ENCODE measurements around the gene DCUN1D1. TPM values are rescaled to one million over a fixed set of nuclear protein-coding genes. Genes with fewer than 3 reads are reported as not detected.
"Not testable (repeated sequence)": the region's sequence is repeated elsewhere in the genome, so short reads cannot be mapped to it uniquely, and the experiment has no call there.

DCUN1D1 gene
- total and polyA plus RNA-seq, 8 donors: 2.8 to 25.0 (median 16.3) TPM

DNA sequence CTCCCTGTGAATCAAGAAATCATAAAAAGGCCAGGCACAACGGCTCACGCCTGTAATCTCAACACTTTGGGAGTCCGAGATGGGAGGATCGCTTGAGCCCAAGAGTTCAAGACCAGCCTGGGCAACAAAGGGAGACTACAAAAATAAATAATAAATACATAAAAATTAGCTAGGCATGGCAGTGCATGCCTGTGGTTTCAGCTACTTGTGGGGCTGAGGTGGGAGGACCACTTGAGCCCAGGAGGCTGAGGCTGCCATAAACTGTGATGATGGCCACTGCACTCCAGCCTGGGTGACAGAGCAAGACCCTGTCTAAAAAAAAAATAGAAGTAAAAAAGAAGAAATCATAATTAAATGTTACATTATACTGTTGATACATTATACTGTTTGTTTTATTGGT lies 28.0 kb upstream of the DCUN1D1 start:
- 95 to 99% methylated on average over 4 of the region's 4 CpGs for WGBS, 2 donors
- Histone ChIP-seq H3K27me3 (no peaks in the 10 kb centered on the region), H3K9me3 (no peaks in the 10 kb centered on the region), H3K27ac (no peak overlapping the region), H3K4me3 (no peak overlapping the region), H3K36me3 (peaks cover 0 to 5% (median 0%) of the 10 kb centered on the region in 3 donors), H3K4me1 (no peaks in the 10 kb centered on the region)
- no peak for DNase-seq
- ATAC-seq: no peak
- no peak for TF ChIP-seq CTCF (IDR thresholded peaks at IDR 0.05)
- intact Hi-C loops (cut with DNase I): no loop called here
- no peak for FAIRE-seq

GRCh38 chr3:183006396-183007002 lies 26.2 kb upstream of the DCUN1D1 start:
- ATAC-seq: no peak
- no peaks in the 10 kb centered on the region for H3K36me3 ChIP-seq
- no peaks in the 10 kb centered on the region for H3K27me3 ChIP-seq
- FAIRE-seq: no peak
- H3K9me3 ChIP-seq: no peaks in the 10 kb centered on the region
- WGBS, 2 donors: 91% methylated on average over 10 of the region's 10 CpGs
- no peak for DNase-seq
- intact Hi-C loops (cut with DNase I): no loop called here
- no peak overlapping the region for H3K4me3 ChIP-seq
- H3K4me1 ChIP-seq: no peaks in the 10 kb centered on the region
- no peak for TF ChIP-seq CTCF (IDR thresholded peaks at IDR 0.05)
- no peak overlapping the region for H3K27ac ChIP-seq

- ATAC-seq (no peak), FAIRE-seq (no peak)
- intact Hi-C loops (cut with DNase I): no loop called here
Observed at GRCh38 chr3:182999767-183000166, 19.4 kb upstream of the DCUN1D1 start.

DNA sequence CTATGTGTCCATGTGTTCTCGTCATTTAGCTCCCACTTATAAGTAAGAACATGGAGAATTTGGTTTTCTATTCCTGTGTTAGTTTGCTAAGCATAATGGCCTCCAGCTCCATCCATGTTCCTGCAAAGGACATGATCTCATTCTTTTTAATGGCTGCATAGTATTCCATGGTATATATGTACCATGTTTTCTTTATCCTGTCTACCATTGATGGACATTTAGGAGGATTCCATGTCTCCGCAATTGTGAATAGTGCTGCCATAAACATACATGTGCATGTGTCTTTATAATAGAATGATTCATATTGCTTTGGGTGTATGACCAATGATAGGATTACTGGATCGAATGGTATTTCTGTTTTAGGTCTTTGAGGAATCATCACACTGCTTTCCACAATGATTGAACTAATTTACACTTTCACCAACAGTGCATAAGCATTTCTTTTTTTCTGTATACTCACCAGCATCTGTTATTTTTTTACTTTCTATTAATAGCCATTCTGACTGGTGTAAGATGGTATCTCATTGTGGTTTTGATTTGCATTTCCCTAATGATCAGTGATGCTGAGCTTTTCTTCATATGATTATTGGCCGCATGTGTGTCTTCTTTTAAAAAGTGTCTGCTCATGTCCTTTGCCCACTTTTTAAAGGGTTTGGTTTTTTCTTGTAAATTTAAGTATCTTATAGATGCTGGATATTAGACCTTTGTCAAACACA lies 13.3 kb upstream of the DCUN1D1 start:
- 88 to 94% methylated on average over 4 of the region's 4 CpGs for WGBS, 2 donors
- H3K36me3 ChIP-seq; H3K4me3 ChIP-seq; DNase-seq; H3K27ac ChIP-seq; FAIRE-seq; H3K4me1 ChIP-seq; H3K9me3 ChIP-seq; intact Hi-C loops (cut with DNase I); H3K27me3 ChIP-seq; ATAC-seq: not testable (repeated sequence)

More at GRCh38 chr3:182999767-183000166, 19.4 kb upstream of the DCUN1D1 start:
- Histone ChIP-seq H3K27ac (no peak overlapping the region), H3K27me3 (no peaks in the 10 kb centered on the region), H3K4me1 (no peaks in the 10 kb centered on the region), H3K4me3 (no peak overlapping the region), H3K36me3 (no peaks in the 10 kb centered on the region), H3K9me3 (no peaks in the 10 kb centered on the region)
- 83 to 88% methylated on average over 1 of the region's 1 CpG for WGBS, 2 donors
- DNase-seq: no peak
- no peak for TF ChIP-seq CTCF (IDR thresholded peaks at IDR 0.05)

DNA sequence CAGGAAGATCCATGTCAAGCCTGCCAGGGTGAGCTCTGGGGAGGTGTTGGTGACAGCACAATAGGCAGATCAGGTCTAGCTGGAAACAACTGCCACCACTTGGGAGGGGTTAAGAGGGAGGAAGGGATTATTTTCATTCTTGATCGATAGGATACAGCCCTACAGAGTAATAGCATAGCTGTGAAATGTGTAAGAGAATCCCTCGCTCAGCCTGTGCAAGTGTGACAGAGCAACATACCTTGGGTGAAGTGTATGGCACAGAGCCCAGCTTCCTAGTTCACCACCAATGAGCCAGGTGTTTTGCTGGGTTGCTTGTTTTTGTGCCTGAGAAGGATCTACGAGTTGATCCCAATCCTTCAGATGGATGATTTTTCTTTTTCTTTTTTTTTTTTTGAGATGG lies 9.2 kb upstream of the DCUN1D1 start:
- ATAC-seq (peak in 1 of 4 donors; percentile 23), DNase-seq (no peak), FAIRE-seq (no peak)
- intact Hi-C loops (cut with DNase I): no loop called here
- TF ChIP-seq CTCF (IDR thresholded peaks at IDR 0.05): no peak
- 60 to 64% methylated on average over 3 of the region's 3 CpGs for WGBS, 2 donors
- Histone ChIP-seq H3K27me3 (no peaks in the 10 kb centered on the region), H3K36me3 (no peaks in the 10 kb centered on the region), H3K9me3 (no peaks in the 10 kb centered on the region), H3K4me1 (no peaks in the 10 kb centered on the region), H3K4me3 (no peak overlapping the region), H3K27ac (no peak overlapping the region)
